Left lobe of liver (tissue), 2 donors: ENCODE measurements around the gene GOLGA6C. TPM values are rescaled to one million over a fixed set of nuclear protein-coding genes. Genes with fewer than 3 reads are reported as not detected.
"Not testable (repeated sequence)": the region's sequence is repeated elsewhere in the genome, so short reads cannot be mapped to it uniquely, and the experiment has no call there.

Source experiments
- ATAC-seq: fragments of 200-7000 bp; cut with Tn5 transposase; one replicate; pipeline ENCODE4 v1.9.1; 2020; ENCODE audit warnings: mild to moderate bottlenecking, moderate library complexity
- DNase-seq: peaks from one replicate; pipeline ENCODE4 v3.0.0-alpha.2; 2020; ENCODE audit warnings: low spot score
- total RNA-seq: library from RNA; stranded (reverse); gene quantifications from one replicate; pipeline ENCODE4 v1.2.1, GENCODE V29; 2021
- donor health status: DM: no; HTN: no; CAD: no; lungs with moderate emphysema.
- donor health status: DM: no; HTN: yes; CAD: no.

The GOLGA6C gene
- total RNA-seq, 1 donor from 2014 or later = not detected

DNA sequence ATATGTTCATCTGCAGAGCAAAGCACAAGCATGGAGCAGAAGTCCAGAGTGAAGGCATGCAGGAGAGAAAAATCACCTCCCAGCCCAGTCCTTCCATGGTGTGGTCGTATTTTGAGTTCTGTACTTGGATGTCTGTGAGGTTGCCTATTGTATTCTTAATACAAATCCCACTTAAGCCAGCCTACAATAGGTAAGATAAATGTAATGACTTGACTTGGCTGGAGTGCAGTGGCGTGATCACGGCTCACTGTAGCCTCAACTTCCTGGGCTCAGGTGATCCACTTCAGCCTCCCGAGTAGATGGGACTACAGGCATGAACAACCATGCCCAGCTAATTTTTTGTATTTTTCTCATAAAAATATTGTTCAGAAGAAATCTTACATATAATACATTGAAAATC, 6.8 kb upstream of the GOLGA6C start:
- not testable (repeated sequence) for DNase-seq, ATAC-seq

DNA sequence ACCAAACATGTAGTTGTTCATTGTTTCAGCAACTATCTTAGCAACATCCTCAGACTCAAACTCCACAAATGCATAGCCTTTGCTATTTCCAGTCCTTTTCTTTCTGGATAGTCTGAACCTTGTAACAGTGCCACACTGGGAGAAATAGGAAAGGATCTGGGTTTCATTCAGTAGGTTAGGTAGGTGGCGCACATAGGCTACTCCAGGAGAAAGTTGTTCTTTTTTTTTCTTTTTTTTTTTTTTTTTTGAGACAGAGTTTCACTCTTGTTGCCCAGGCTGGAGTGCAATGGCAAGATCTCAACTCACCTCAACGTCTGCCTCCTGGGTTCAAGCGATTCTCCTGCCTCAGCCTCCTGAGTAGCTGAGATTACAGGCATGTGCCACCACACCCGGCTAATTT, 5.8 kb upstream of the GOLGA6C start:
- ATAC-seq, DNase-seq: not testable (repeated sequence)

DNA sequence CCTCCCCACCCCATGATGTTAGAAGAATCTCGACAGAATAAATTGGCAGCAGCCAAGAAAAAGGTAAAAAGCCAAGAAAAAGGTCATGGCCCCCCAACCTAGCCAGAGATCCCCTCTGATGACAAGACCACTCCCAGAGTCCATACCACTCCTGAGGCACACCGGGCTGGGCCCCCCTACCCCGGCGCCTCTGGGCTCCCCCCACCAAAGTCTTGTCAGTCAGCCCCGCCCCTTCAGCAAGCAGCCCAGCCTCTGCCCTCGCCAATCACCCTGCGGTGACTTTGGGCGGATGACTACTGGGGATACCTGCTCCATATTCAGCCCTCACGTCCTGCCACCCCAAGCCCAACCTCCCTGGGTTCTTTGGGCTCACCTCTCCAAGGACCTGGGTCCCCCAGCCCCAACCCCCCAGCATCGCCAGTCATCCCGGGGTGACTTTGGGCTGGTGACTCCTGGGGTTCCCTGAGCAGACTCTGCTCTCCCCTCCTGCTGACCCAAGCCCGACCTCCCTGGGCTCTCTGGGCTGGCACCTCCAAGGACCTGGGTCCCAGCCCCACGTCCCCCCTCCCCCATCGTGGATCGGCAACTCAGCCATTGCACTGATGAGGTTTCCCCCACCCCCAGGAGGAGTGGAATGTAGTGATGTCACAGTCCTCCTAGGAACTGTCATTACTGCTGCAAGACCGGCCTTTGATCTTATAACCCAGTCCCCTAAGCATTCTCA, 648 bp downstream of the GOLGA6C start:
- not testable (repeated sequence) for DNase-seq, ATAC-seq

DNA sequence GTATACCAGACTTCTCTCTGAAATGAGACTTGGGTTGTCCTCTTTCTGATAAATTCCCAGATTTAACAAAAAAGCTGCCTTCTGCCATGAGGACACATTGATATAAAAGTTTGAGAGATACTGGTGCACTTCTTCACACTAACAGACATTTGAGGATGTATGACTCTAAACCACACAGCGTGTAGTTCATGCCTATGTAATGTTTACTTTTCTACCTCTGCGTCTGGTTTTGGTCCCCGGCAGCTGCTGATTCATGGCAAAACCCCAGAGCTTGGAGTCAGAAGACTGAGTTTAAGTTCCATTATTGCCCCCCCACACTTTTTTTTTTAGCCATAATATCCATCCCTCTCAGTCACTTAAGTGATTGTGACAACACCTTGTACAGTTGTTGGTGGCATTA, 1.7 kb downstream of the GOLGA6C start:
- not testable (repeated sequence) for ATAC-seq, DNase-seq

DNA sequence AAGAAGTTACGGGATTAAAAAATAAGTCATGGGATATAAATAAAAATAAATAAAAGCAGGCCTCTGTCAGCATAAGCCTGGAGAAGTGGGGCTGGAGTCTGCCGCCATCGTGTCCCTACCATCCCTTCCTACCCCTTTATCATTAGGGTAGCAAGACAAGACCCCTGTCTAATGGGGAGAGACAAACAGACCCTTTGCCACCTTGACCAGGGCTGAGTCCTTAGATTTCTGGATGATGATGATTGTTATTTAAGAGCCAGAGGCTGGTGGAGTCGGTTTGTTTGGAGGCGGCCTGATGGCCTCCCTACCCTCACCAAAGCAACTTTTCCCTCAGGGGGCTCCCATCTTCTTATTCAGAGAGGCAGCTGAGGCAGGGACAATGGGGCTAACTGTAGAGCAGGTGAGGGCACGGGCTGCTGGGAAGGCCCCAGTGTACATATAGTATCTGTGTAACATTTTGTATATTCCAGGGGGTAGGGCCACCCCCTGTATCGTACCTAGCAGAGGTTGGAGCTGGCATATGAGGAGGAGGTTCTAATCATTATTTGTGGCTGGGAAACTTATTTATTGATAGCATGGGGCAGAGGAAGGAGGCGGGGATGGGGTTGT, 15.7 kb downstream of the GOLGA6C start:
- not testable (repeated sequence) for DNase-seq
- ATAC-seq = peak; percentile 18

DNA sequence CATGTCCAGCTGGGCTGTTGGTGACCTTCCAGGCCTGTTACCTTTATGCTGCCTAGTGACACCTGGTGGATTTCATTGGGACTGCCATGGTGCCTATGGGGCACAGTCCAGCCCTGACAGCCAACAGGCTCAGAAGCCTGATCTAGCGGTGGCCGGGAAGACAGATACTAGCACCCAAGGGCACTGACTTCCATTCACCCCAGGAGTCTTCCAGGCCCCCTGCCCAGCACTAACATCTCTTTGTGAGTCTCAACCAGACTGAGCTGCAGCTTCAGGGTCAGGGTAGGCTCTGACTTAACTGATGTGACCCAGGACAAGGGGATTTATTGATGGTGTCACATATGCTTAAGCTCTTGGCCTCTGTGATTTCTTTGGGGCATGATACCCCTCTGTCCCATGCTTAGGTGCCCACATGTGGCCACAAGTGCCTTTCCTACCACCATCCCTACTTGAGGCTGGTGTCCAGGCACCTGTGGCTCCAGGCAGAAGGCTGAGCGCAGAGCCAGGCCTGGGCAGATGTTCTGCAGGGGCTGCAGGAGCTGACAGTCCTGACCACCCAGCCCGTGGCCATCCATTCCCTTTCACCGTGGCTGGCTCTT, 16.5 kb downstream of the GOLGA6C start:
- DNase-seq (peak; percentile 94), ATAC-seq (peak; percentile 100)

DNA sequence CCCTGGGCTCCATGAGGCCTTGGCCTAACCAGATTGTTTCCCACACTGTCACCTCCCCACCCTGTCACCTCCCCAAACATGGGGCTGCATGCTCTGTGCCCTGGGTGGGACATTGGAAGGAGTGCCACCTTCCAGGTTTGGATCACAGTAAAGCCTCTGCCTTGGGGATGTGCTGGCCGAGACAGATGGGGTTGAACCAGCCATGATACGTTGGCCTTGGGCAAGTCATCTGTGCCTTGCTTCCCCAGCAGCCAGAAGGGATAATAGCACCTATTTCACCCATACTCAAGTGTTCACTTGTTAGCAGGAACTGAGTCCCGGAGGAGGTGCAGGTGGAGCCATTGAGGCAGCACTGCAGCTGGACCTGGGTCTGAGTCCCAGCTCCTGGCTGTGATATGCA, 17.5 kb downstream of the GOLGA6C start:
- DNase-seq = peak; percentile 43
- not testable (repeated sequence) for ATAC-seq

DNA sequence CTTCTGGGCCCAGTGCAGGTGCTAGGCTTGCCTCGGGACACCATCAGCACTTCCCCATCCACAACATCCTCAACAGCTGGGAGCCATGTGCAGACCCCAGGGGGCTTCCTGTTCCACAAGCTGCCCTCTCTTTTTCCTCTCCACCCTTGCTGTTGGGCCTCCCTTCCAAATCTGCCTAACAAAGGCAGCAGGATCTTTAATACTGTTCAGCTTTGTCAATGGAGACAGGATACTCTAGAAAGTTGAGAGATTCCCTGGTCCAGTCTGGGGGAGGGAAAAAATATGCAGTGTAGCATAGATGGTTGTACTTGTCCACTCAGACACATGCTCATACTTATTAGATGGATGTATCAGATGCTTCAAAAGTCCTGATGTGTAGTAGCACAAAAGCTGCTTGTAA, 20.4 kb downstream of the GOLGA6C start:
- ATAC-seq, DNase-seq: not testable (repeated sequence)

DNA sequence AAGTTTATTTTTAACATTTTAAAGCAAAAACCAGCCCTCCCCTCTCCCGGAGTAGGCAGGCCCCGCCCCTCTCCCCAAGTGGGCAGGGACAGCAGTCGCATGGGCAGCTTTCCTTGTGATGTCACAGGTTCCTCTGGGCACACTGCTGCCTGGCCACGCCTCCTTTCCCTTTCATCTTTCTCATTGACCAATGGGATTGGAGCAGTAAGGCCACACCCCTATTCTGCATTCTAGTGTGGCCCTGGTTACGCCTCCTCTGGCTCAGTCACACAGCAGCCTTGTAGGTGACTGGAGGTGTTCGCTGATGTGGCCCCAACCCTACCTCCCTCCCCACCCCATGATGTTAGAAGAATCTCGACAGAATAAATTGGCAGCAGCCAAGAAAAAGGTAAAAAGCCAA, 24.4 kb downstream of the GOLGA6C start, which contains the start of gene GOLGA6D:
Gene GOLGA6D, plus strand, starts transcription at position 264 of the 400 bp plus-strand sequence. Its CDS starts 41 bp downstream, at position 305.
- not testable (repeated sequence) for DNase-seq, ATAC-seq

DNA sequence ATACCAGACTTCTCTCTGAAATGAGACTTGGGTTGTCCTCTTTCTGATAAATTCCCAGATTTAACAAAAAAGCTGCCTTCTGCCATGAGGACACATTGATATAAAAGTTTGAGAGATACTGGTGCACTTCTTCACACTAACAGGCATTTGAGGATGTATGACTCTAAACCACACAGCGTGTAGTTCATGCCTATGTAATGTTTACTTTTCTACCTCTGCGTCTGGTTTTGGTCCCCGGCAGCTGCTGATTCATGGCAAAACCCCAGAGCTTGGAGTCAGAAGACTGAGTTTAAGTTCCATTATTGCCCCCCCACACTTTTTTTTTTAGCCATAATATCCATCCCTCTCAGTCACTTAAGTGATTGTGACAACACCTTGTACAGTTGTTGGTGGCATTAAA, 26.0 kb downstream of the GOLGA6C start:
- DNase-seq, ATAC-seq: not testable (repeated sequence)

DNA sequence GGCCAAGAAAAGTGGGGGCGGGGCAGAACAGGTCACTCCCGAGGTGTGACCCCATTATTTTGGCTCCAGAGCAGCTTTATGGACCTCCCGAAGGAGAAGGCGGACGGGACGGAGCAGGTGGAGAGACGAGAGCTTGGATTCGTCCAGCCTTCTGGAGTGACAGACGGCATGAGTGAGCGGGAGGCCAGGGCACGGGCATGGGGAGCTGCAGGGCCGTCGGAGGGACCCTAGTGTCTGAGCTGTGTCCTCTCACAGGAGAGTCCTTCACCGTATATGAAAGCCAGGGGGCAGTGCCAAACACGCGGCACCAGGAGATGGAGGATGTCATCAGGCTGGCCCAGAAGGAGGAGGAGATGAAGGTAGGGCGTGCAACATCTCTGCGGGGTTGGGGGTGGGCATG, 35.5 kb downstream of the GOLGA6C start:
- not testable (repeated sequence) for DNase-seq, ATAC-seq

DNA sequence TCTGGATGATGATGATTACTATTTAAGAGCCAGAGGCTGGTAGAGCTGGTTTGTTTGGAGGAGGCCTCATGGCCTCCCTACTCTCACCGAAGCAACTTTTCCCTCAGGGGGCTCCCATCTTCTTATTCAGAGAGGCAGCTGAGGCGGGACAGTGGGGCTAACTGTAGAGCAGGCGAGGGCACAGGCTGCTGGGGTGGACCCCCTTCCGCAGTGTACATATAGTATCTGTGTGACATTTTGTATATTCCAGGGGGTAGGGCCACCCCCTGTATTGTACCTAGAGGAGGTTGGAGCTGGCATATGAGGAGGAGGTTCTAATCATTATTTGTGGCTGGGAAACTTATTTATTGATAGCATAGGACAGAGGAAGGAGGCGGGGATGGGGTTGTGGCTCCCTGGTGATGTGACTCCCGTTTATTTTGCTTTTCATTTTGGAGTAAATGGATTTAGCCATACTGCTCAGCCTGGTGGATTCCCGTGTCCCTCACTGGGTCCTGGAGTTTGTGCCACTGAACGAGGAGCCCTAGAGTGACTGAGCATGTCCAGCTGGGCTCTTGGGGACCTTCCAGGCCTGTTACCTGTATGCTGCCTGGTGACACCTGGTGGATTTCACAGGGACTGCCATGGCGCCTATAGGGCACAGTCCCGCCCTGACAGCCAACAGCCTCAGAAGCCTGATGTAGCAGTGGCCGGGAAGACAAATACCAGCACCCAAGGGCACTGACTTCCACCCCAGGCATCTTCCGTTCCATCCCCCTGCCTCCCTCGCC, 40.6 kb downstream of the GOLGA6C start:
- peak; percentile 66 for DNase-seq
- peak; percentile 99 for ATAC-seq

DNA sequence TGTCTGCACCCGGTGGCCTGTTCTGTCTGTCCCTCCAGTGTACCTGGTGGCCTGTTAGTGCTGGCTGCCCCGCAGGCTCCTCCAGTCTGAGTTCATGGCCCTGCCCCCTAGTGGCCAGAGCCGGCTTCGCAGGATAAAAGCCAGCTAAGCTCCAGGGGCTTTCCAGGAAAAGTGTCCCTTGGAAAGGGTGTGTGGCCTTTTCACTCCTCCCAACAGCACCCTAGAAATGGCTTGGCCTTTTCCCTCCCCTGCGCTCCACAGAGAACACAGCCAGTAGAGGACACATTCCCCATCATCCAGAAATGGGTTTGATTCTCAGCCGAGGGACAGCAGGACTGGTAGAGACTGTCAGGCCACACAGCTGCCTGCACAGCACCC, 41.2 kb downstream of the GOLGA6C start:
- DNase-seq (peak; percentile 73), ATAC-seq (peak; percentile 100)

DNA sequence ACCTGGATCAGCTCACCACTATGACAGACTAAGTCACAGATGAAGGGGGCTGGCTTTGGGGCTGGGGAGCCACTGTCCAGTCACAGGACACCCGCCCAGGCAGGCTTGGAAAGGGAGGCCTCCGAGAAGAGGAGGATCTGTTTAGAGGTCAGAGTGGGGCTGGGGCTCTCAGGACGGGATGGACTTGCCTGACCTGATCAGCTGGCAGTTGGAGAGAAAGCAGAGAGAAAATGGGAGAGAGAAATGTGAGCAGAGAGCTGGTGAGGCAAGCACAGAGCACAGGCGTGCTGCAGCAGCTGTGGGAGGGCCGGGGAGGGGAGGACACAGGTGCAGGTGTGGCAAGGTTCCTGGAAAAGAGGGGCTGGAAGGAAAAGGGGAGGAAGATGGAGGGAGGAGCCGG, 41.9 kb downstream of the GOLGA6C start:
- DNase-seq, ATAC-seq: not testable (repeated sequence)

DNA sequence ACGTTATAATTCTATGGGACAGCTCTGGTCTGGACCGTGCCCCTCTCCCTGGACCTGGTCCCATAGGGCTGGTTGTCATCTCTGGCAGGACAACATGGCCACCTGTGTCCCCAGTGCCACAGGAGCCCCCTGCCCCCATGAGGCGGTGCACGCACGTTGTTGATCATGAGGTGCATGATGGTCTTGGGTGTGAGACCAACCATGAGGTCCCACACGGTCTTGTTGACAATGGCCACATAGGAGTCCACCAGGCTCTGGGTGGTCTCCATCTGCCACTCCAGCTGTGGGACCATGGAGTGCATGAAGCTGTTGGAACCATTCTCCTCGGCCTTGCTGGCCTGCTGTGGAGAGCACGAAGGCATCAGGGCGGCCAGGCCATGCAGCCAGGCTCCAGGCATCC, 44.2 kb downstream of the GOLGA6C start:
- DNase-seq (no peak), ATAC-seq (no peak)

DNA sequence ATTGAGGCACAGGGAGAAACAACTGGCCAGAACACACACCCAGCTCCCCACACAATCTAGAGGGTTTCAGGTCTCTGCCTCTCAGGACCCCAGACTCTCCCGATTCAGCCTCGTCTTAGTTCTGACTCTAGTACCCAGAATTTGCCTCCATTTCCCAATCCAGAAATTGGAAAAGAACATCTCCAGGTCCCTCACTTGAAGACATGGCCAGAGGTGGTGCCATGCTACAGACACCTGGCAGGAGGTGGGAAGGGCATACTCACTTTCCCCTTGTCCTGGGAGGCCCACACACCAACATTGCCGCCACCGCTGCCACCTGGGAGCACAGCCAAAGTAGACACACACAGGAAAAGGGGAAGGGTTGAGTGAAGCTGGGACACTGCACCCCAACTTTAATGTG, 44.6 kb downstream of the GOLGA6C start:
- DNase-seq = not testable (repeated sequence)

DNA sequence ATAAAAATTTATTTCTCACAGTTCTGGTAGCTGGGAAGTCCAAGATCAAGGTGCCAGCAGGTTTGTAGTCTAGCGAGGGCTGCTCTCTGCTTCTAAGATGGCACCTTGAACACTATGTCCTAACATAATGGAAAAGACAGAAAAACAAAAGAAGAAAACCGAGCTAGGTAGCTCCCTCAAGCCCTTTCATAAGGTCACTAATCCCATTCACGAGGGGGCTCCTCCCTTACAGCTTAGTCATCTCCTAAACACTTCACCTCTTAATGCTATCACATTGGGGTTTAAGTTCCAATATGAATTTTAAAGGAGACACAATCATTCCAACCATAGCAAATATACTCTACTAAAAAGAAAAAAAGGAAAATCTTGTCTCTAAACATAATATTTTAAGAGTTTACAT, 48.1 kb downstream of the GOLGA6C start:
- ATAC-seq (no peak), DNase-seq (no peak)

More for the DNA sequence above, 44.6 kb downstream of the GOLGA6C start:
- ATAC-seq = not testable (repeated sequence)

DNA sequence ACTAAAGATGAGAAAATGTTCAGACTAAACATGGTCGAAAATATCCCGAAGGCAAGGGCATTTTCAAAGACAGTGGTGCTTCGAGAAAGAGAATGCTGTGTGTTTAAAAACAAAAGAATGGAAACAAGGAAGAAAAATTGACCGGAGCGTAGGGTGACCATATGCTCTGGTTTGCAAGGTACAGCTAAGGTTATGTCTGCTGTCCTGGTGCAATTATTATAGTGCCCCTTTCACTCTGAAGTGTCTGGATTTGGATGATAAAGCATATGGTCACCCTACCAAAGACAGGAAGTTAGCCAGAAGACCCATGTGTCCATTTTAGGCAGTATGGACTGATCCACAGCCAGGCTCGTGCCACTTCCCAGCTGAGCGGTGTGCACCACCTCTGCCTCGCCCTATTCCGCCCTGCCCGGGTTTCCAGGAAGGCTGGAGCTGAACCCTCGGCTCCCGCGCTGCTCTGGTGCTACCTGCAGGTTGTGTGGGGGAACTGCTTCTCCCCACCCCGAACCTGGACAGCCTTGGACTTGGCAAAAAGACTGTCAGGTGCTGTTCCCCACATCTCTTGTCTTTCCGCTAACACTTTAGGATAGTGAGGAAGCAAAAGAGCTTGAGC, 49.8 kb downstream of the GOLGA6C start:
- DNase-seq (peak; percentile 57), ATAC-seq (peak; percentile 99)

DNA sequence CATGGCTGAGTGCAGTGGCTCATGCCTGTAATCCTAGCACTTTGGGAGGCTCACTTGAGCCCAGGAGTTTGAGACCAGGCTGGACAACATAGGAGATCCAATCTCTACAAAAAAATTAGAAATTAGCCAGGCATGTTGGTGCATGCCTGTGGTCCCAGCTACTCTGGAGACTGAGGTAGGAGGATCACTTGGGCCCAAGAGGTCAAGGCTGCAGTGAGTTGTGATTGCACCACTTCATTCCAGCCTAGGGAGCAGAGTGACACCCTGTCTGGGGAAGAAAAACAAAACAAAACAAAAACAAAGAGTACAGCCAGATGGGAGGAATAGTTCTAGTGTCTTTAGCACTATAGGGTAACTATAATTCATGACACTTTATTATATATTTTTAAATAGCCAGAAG, 51.6 kb downstream of the GOLGA6C start:
- DNase-seq (no peak), ATAC-seq (no peak)

DNA sequence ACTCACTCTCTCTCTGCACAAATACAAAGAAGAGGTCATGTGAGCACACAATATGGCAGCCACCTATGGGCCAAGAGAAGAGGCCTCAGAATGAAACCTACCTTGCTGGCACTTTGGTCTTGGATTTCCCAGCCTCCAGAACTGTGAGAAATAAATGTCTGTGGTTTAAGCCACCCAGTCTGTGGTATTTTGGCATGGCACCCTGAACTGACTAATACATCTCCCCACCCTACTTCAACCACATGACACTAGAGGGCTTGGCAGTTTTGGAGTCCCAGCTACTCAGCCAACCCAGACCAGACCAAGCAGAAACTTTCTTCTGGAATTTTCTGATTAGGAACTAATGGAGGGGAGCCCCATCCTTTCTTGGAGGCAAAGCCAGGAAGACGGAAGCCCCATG, 54.4 kb downstream of the GOLGA6C start:
- not testable (repeated sequence) for DNase-seq, ATAC-seq
